GM10847 (cell line): ENCODE data around the gene YTHDF1.

Experiments used
- POLR2A ChIP-seq: IDR thresholded peaks from 2 replicates; pipeline ENCODE4 v1.6.1; 2011; ENCODE audit not compliant: insufficient read length; ENCODE audit errors: extremely low read depth

YTHDF1 gene

DNA sequence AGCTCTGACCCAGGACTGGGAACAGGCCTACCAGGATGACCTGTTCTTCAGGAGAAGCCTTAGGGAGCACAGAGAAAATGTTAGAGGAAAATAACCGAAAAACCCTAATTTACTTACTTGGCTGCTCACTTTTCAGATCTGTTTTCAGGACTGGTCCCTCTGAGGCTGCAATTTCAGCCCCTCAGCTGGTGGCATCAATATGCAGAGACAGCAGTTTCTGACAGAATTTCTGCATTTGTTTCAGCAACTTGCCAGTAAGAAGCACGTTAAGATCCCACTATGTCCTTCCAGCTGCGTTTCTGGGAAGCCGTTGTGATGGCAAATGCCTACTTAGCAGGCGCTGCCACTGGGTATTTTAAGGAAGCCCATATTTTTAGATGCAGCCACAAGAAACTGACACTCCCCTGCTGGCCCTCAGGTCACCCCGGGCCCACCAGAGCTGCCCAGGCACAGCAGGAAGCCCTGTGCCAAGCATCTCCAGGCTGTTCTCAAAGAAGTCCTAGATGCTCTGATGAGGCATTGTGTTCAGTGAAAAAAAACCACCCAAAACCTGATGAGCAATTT, 7.5 kb downstream of the YTHDF1 start:
- TF ChIP-seq POLR2A = no peak

GRCh38 chr20:63206878-63207277, 9.1 kb downstream of the YTHDF1 start:
- no peak for TF ChIP-seq POLR2A

DNA sequence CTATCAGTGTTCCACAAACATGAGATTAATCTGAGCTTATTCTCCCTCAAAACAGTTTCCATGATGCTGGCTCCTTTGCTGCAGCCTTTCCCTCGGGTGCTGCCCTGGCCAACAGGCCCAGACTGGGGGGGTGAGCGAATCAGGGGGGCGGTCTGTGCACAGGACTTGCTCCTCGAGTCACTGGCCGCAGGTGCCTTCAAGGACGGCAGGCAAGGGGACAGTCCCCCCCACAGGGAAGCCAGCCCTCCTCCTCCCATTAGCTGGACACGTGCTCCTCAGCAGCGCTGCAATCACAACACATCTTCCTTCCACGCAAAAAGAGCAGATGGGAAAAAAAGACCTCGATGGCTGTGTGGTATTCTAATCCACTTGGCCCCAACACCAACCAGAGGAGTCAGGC, 10.0 kb downstream of the YTHDF1 start:
- TF ChIP-seq POLR2A = no peak

DNA sequence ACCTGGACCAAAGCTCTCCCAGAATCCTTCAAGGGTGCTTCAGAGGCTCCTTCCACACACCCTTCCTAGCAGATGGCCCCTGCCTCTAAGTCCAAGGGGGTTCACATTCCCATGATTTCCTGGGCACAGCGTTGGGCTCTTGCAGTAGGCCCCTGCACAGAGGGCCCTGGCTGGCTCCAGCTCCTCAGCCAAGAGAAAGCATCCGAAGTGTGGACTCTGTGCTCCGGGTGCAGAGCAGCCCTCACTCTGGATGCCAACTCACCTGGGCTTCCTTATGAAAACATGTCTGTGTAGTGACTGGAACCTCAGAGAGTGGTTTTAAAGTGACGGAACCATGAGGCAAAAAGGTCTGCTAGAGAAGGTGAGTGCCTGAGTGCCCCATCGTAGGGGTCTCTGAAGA, 11.6 kb downstream of the YTHDF1 start:
- no peak for TF ChIP-seq POLR2A

GRCh38 chr20:63202811-63203526, 13.0 kb downstream of the YTHDF1 start:
- TF ChIP-seq POLR2A = no peak

DNA sequence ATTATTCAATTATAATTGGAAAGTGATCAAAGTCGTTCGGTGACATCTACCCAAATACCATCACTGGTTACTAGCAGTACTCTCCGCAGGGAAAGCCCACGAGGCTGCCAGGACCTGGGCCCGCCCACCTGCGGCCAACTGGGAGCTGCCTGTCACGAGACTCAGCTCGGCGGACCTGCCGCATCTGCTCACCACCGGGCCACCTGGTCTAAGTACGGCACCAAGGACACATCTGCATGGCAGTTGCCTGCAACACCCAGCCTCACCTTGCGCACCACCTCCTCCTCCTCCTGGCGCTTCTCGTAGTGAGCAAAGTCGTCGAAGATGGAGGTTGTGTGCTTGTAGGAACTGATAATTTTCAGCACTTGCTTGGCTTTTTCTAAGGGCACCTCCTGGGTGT, 13.9 kb downstream of the YTHDF1 start:
- no peak for TF ChIP-seq POLR2A

DNA sequence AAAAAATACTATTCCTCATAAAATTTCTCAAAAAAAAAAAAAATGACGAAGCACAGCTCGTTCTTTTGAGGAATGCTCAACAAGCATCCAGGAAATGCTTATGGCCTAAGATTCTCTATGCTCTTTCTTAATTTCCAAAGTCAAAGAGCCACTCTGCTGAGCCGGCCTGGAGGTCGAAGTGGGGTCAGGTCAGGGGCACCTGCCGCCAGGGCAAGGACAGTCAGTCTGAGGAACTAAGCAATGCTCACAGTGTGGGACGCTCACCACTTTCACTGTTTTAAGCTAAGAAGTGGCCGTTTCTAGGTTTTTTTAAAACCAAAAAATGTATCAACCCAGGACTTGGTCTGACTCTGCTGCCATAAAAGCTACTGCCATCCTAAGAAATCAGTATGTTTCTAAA, 17.3 kb downstream of the YTHDF1 start:
- TF ChIP-seq POLR2A = no peak

DNA sequence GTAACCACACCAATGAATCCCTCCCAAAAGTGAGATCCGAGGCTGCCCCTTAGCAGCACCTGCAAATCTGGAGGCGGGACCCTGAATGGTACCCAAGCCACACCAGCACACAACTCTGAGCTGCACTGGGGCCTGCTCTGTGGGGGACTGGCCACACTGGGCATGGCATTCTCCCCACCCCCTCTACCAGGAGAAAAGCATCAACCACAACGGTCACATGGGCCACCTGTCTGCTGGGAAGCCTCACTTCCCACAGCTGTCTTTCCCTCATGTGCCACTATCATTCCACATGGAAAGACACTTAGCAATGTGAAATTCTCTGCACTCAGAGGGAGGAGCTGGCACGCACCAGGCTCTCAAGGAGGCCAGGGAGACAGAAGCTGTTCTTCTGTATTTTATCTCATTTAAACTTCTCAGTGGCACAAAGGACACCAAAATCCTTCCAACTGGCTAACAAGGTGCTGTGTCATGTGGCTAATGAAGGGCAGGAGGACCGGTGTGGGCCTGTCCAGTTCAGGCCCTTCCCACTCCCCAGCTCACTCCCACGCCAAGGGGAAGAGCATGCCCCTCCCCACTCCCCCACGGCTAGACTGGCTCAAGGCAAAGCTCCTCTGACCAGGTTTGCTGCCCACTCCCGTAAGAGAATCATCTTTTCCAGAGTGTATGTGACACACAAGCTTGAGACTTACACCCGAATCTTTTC, 19.0 kb downstream of the YTHDF1 start:
- TF ChIP-seq POLR2A = no peak

DNA sequence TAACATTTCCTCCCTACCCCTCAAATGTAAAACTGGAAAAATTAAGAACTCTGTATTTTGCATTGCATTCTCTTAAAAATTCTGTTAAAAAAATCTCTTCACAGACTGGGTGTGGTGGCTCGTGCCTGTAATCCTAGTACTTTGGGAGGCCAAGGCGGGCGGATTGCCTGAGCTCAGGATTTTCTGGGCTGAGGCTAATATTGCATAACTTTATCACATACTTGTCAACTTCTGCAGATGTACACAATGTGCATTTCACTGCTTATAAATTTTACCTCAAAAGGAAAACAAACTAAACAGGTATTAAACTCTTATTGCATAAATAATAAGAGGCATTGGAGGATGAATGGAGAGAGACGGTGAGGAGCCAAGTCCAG, 21.1 kb downstream of the YTHDF1 start:
- TF ChIP-seq POLR2A = no peak

GRCh38 chr20:63194007-63194796, 21.7 kb downstream of the YTHDF1 start:
- TF ChIP-seq POLR2A = no peak

DNA sequence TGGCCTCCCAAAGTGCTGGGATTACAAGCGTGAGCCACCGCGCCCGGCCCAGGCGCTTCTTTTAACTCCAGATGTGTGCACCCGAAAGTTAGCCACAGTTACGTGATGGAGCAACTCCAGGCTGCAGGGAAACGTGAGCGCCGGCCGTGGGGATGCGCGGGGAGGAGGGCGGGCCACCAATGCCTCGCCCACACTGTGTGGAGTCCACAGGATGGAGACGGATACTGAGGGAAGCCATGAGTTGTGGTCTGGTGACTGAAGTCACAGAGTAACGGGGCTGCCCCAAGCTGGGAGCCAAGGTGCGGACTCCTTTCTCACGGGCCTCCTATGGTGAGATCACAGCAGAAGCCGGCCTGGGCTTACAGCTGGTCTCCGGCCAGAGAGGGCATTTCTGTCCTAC, 23.2 kb downstream of the YTHDF1 start:
- no peak for TF ChIP-seq POLR2A

DNA sequence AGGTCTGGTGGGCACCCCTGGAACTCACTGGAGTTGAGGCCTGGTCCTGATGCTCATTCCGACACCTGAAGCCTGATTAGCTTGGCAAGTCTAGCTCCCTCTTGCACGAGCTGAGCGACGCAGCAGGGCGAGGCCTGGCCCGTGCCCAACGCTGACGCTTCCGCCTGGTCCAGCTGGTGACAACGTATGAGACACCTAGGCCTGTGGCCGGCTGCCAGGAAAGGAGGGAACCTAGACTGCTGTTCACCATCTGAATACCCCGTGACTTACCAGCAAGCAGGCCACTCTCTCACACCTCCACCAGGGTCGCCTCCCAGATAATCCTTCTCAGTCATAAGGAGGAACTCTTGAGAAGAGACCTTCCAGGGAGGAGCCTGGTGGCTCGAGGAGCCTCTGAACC, 24.5 kb downstream of the YTHDF1 start:
- no peak for TF ChIP-seq POLR2A

DNA sequence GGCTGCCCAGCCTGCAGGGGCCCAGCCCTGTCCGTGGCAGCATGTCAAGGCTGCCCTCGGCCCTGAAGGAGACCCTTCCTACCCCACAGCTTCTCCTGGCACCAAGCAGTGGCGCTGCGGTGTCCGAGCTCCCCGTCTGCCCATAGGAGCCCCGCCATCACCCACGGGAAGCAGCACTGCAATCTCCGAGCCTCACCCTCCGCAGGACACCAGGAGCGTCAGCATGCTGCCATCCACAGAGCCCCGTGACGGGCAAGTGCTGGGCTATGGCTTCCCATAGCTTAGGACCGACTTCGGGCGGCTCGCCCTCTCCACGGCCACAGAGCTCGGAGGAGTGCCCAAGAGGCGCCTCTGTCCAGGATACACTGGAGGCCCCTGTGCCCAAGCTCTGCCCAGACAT, 25.1 kb downstream of the YTHDF1 start:
- no peak for TF ChIP-seq POLR2A

- no peak for TF ChIP-seq POLR2A
Measured at GRCh38 chr20:63189846-63190559, 25.9 kb downstream of the YTHDF1 start.

DNA sequence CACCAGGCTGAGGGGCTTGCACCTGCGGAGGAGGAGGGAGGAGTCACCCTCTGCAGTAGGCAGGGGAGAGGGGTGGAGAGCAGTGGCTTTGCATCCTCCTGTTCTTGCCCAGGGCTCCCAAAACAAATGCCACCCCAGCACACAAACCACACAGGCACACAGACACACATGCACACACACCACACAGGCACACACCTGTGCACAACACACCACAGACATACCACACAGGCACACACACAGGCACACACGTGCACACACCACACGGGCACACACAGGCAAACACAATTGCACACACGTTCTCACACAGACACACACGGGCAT, 26.6 kb downstream of the YTHDF1 start:
- no peak for TF ChIP-seq POLR2A
